T-cell (primary cell): ENCODE data around the gene GOLGA7B. TPM values are rescaled to one million over a fixed set of nuclear protein-coding genes. Genes with fewer than 3 reads are reported as not detected.

Experiments used
- ATAC-seq, 4 experiments: fragments of 200-7000 bp in 3 of 4; fragments of 150-1000 bp in 1 of 4; cut with Tn5 transposase; replicated peaks in 1 of 4; 1 replicate in 3 of 4; 2 replicates in 1 of 4; pipeline ENCODE4 v1.10.0; 2021; ENCODE audit warnings: moderate library complexity in 3 of 4, mild to moderate bottlenecking in 2 of 4, moderate number of reproducible peaks in 1 of 4
- CTCF ChIA-PET, 2 donors: fragments of 300-600 bp; sonication (Branson Sonifier 250); formaldehyde crosslinking; loops; one replicate each; lab custom pipeline; 2022; ENCODE audit warnings: antibody characterized with exemption in 2 of 2; lab: Charles Lee
- POLR2A ChIA-PET, 2 donors: fragments of 300-600 bp; sonication (Branson Sonifier 250); formaldehyde crosslinking; loops; one replicate each; lab custom pipeline; 2022; ENCODE audit warnings: antibody characterized with exemption in 2 of 2; lab: Charles Lee
- DNase-seq, 35 experiments: peaks; one replicate each; pipeline versions ENCODE4 v3.0.0 to v3.0.0-alpha.2; 2013 to 2023
- H3K27ac ChIP-seq: one replicate; pipeline ENCODE4 v1.5.1; 2013; ENCODE audit warnings: low read length
- H3K27me3 ChIP-seq, 2 experiments: replicated peaks in 1 of 2; 1 replicate in 1 of 2; 2 replicates in 1 of 2; pipeline versions ENCODE4 v1.6.1 to v1.7.0; 2013; ENCODE audit warnings: low read length in 1 of 2, mixed read lengths in 1 of 2; ENCODE audit not compliant: control insufficient read depth in 2 of 2, insufficient read depth in 2 of 2; ENCODE audit errors: extremely low read depth in 1 of 2
- H3K36me3 ChIP-seq, 2 donors: 1 replicate in 1 of 2; 2 replicates in 1 of 2; pipeline versions ENCODE4 v1.6.1 to v1.7.0; 2013; ENCODE audit warnings: low read length in 1 of 2; ENCODE audit not compliant: control insufficient read depth in 2 of 2, insufficient read depth in 1 of 2; ENCODE audit errors: extremely low read depth in 1 of 2
- H3K4me1 ChIP-seq, 2 experiments: 1 replicate in 1 of 2; 2 replicates in 1 of 2; pipeline versions ENCODE4 v1.6.1 to v1.7.0; 2013; ENCODE audit warnings: low read length in 2 of 2, mixed read lengths in 1 of 2; ENCODE audit not compliant: insufficient read depth in 2 of 2, control insufficient read depth in 1 of 2; ENCODE audit errors: extremely low read depth in 1 of 2
- H3K4me3 ChIP-seq, 2 donors: 1 replicate in 1 of 2; 2 replicates in 1 of 2; pipeline versions ENCODE4 v1.5.1 to v1.7.0; 2013; ENCODE audit warnings: mild to moderate bottlenecking in 2 of 2, low read length in 1 of 2, moderate library complexity in 1 of 2; ENCODE audit not compliant: control insufficient read depth in 1 of 2; ENCODE audit errors: extremely low read depth in 1 of 2
- H3K9me3 ChIP-seq: 2 replicates; pipeline ENCODE4 v1.7.0; 2013
- H3K27ac Mint-ChIP-seq, 2 donors: one replicate each; pipeline ENCODE4 v1.8.0; 2020 to 2021; ENCODE audit warnings: mild to moderate bottlenecking in 2 of 2, mixed read lengths in 2 of 2
- H3K27me3 Mint-ChIP-seq, 2 donors: one replicate each; pipeline ENCODE4 v1.8.0; 2021 to 2022; ENCODE audit warnings: mixed read lengths in 2 of 2
- H3K36me3 Mint-ChIP-seq: one replicate; pipeline ENCODE4 v1.8.0; 2021; ENCODE audit warnings: mixed read lengths
- H3K4me1 Mint-ChIP-seq, 3 donors: one replicate each; pipeline ENCODE4 v1.8.0; 2020 to 2022; ENCODE audit warnings: mixed read lengths in 3 of 3, mild to moderate bottlenecking in 1 of 3
- H3K4me3 Mint-ChIP-seq, 3 donors: one replicate each; pipeline ENCODE4 v1.8.0; 2020 to 2022; ENCODE audit warnings: mild to moderate bottlenecking in 3 of 3, mixed read lengths in 3 of 3, moderate library complexity in 3 of 3
- H3K9me3 Mint-ChIP-seq, 3 donors: one replicate each; pipeline ENCODE4 v1.8.0; 2020 to 2022; ENCODE audit warnings: mixed read lengths in 3 of 3
- WGBS: methylation state at CpG from one replicate; pipeline ENCODE4 v1.1.5; 2013; ENCODE audit warnings: missing lambda C conversion rate; ENCODE audit not compliant: insufficient coverage; 5-methylcytosine and 5-hydroxymethylcytosine counted together
- total RNA-seq, 35 experiments: library from RNA in 6 of 35; stranded (reverse) in 6 of 35; fragments of 120-200 nt in 1 of 35; gene quantifications; one replicate each; pipeline versions ENCODE4 v1.2.1 to v1.2.4 and lab custom pipeline; 2013 to 2026

GOLGA7B gene
- total RNA-seq, 5 donors from 2014 or later (not counting 1 experiment from before 2014, with no cell fraction given) = 9.4 to 16.7 (median 12.2) TPM

- Mint-ChIP-seq H3K27ac (no peak overlapping the region), H3K9me3 (no peaks in the 10 kb centered on the region), H3K4me1 (peaks cover 5 to 6% (median 6%) of the 10 kb centered on the region in 3 donors), H3K4me3 (no peak overlapping the region), H3K27me3 (peaks cover 5 to 7% of the 10 kb centered on the region in 2 donors), H3K36me3 (no peaks in the 10 kb centered on the region)
- Histone ChIP-seq H3K4me1 (peaks cover 0 to 9% of the 10 kb centered on the region in 2 experiments), H3K36me3 (no peaks in the 10 kb centered on the region), H3K27me3 (peaks cover 0 to 37% of the 10 kb centered on the region in 2 experiments), H3K9me3 (no peaks in the 10 kb centered on the region), H3K27ac (no peak overlapping the region), H3K4me3 (no peak overlapping the region)
- WGBS = 84% methylated on average over 6 of the region's 6 CpGs
- no peak for DNase-seq
- ATAC-seq = no peak
- ChIA-PET POLR2A (no interaction called here), CTCF (no interaction called here)
These were observed 64.0 kb downstream of the GOLGA7B start for GRCh38 chr10:97913614-97914013.

GRCh38 chr10:97914171-97914836 is 64.7 kb downstream of the GOLGA7B start:
- WGBS = 65% methylated on average over 5 of the region's 10 CpGs
- ATAC-seq = no peak
- H3K4me3 ChIP-seq = no peak overlapping the region
- Mint-ChIP-seq H3K27ac (no peak overlapping the region), H3K36me3 (no peaks in the 10 kb centered on the region), H3K27me3 (peaks cover 5 to 7% of the 10 kb centered on the region in 2 donors), H3K4me1 (peaks cover 9 to 10% (median 10%) of the 10 kb centered on the region in 3 donors), H3K9me3 (no peaks in the 10 kb centered on the region), H3K4me3 (no peak overlapping the region)
- no peaks in the 10 kb centered on the region for H3K9me3 ChIP-seq
- DNase-seq = peak in 1 of 35 experiments; percentile 2
- peaks cover 0 to 37% of the 10 kb centered on the region in 2 experiments for H3K27me3 ChIP-seq
- no peak overlapping the region for H3K27ac ChIP-seq
- ChIA-PET POLR2A (no interaction called here), CTCF (interaction anchor here (1.0 to 1.6 kb wide), 6 partner anchors 9 to 132 kb away, joined by 3 to 17 read pairs (median 5); no protein-coding TSS in a partner anchor)
- H3K4me1 ChIP-seq = peaks cover 0 to 13% of the 10 kb centered on the region in 2 experiments
- no peaks in the 10 kb centered on the region for H3K36me3 ChIP-seq

- Histone ChIP-seq H3K4me3 (no peak overlapping the region), H3K9me3 (no peaks in the 10 kb centered on the region), H3K36me3 (no peaks in the 10 kb centered on the region), H3K4me1 (peaks cover 0 to 13% of the 10 kb centered on the region in 2 experiments), H3K27ac (no peak overlapping the region), H3K27me3 (peaks cover 0 to 37% of the 10 kb centered on the region in 2 experiments)
- ATAC-seq = peak; percentile 68 to 81 (median 75)
- WGBS = 5% methylated on average over 4 of the region's 11 CpGs
- Mint-ChIP-seq H3K27ac (no peak overlapping the region), H3K4me3 (peak overlapping the region in 1 of 3 donors; percentile 27), H3K9me3 (no peaks in the 10 kb centered on the region), H3K36me3 (no peaks in the 10 kb centered on the region), H3K4me1 (peaks cover 10 to 11% (median 10%) of the 10 kb centered on the region in 3 donors), H3K27me3 (peaks cover 5 to 7% of the 10 kb centered on the region in 2 donors)
- CTCF ChIA-PET = interaction anchor here (1.0 to 1.6 kb wide), 6 partner anchors 10 to 131 kb away, joined by 3 to 17 read pairs (median 5); no protein-coding TSS in a partner anchor
- peak; percentile 27 to 79 (median 59) for DNase-seq
- POLR2A ChIA-PET = no interaction called here
These were observed 65.2 kb downstream of the GOLGA7B start for GRCh38 chr10:97914837-97915211.

GRCh38 chr10:97915346-97916131 is 65.9 kb downstream of the GOLGA7B start:
- H3K9me3 Mint-ChIP-seq = no peaks in the 10 kb centered on the region
- H3K9me3 ChIP-seq = no peaks in the 10 kb centered on the region
- H3K27me3 ChIP-seq = peaks cover 0 to 38% of the 10 kb centered on the region in 2 experiments
- no peak overlapping the region for H3K27ac Mint-ChIP-seq
- no peak overlapping the region for H3K4me3 ChIP-seq
- ATAC-seq (no peak), DNase-seq (no peak)
- H3K36me3 Mint-ChIP-seq = no peaks in the 10 kb centered on the region
- 81% methylated on average over 20 of the region's 21 CpGs for WGBS
- H3K27me3 Mint-ChIP-seq = peaks cover 5 to 7% of the 10 kb centered on the region in 2 donors
- no peaks in the 10 kb centered on the region for H3K36me3 ChIP-seq
- CTCF ChIA-PET = interaction anchor here (1.0 to 1.6 kb wide), 6 partner anchors 11 to 130 kb away, joined by 3 to 17 read pairs (median 5); no protein-coding TSS in a partner anchor
- POLR2A ChIA-PET = no interaction called here
- no peak overlapping the region for H3K27ac ChIP-seq
- peaks cover 10 to 11% (median 10%) of the 10 kb centered on the region in 3 donors for H3K4me1 Mint-ChIP-seq
- peaks cover 0 to 13% of the 10 kb centered on the region in 2 experiments for H3K4me1 ChIP-seq
- no peak overlapping the region for H3K4me3 Mint-ChIP-seq

- Mint-ChIP-seq H3K36me3 (no peaks in the 10 kb centered on the region), H3K4me3 (no peak overlapping the region), H3K27ac (no peak overlapping the region), H3K27me3 (peaks cover 5 to 10% of the 10 kb centered on the region in 2 donors), H3K4me1 (peaks cover 10 to 11% (median 10%) of the 10 kb centered on the region in 3 donors), H3K9me3 (no peaks in the 10 kb centered on the region)
- DNase-seq (no peak), ATAC-seq (no peak)
- Histone ChIP-seq H3K36me3 (no peaks in the 10 kb centered on the region), H3K27ac (no peak overlapping the region), H3K9me3 (no peaks in the 10 kb centered on the region), H3K4me3 (no peak overlapping the region), H3K27me3 (peaks cover 0 to 43% of the 10 kb centered on the region in 2 experiments), H3K4me1 (peaks cover 0 to 13% of the 10 kb centered on the region in 2 experiments)
- 39% methylated on average over 2 of the region's 4 CpGs for WGBS
- POLR2A ChIA-PET = no interaction called here
- CTCF ChIA-PET = interaction anchor here (0.6 to 1.2 kb wide), 2 partner anchors 12 to 124 kb away, joined by 3 read pairs; no protein-coding TSS in a partner anchor
These were observed 66.9 kb downstream of the GOLGA7B start for GRCh38 chr10:97916586-97916985.

GRCh38 chr10:97919012-97919411 is 69.4 kb downstream of the GOLGA7B start:
- no peaks in the 10 kb centered on the region for H3K36me3 Mint-ChIP-seq
- H3K27me3 ChIP-seq = peaks cover 0 to 60% of the 10 kb centered on the region in 2 experiments
- peaks cover 10 to 11% (median 10%) of the 10 kb centered on the region in 3 donors for H3K4me1 Mint-ChIP-seq
- H3K4me3 Mint-ChIP-seq = no peak overlapping the region
- DNase-seq (peak in 1 of 35 experiments; percentile 3), ATAC-seq (peak in 1 of 4 experiments; percentile 66)
- WGBS = 60% methylated on average over 1 of the region's 3 CpGs
- no peak overlapping the region for H3K4me3 ChIP-seq
- POLR2A ChIA-PET = no interaction called here
- H3K27ac ChIP-seq = no peak overlapping the region
- peaks cover 13 to 16% of the 10 kb centered on the region in 2 donors for H3K27me3 Mint-ChIP-seq
- no peaks in the 10 kb centered on the region for H3K9me3 Mint-ChIP-seq
- peaks cover 0 to 13% of the 10 kb centered on the region in 2 experiments for H3K4me1 ChIP-seq
- H3K27ac Mint-ChIP-seq = no peak overlapping the region
- H3K9me3 ChIP-seq = no peaks in the 10 kb centered on the region
- CTCF ChIA-PET = no interaction called here
- H3K36me3 ChIP-seq = no peaks in the 10 kb centered on the region
